NB4 (cell line): Measurements from ENCODE around the gene FBF1.

Experiments used
- DNase-seq: peaks from one replicate; pipeline ENCODE4 v3.0.0; 2010; ENCODE audit warnings: low read depth
- H3K4me3 ChIP-seq: one replicate; pipeline ENCODE4 v1.5.1; 2011; ENCODE audit warnings: mild to moderate bottlenecking, low read depth, low read length, moderate library complexity
- CTCF ChIP-seq: IDR thresholded peaks from one replicate; pipeline ENCODE4 v1.5.1; 2012; ENCODE audit warnings: low read depth, low read length
- MAX ChIP-seq: IDR thresholded peaks from 2 replicates; pipeline ENCODE4 v1.6.1; 2011; ENCODE audit warnings: low read depth, low read length
- MYC ChIP-seq: IDR thresholded peaks from 2 replicates; pipeline ENCODE4 v1.6.1; 2011; ENCODE audit warnings: low read depth, low read length
- POLR2A ChIP-seq: IDR thresholded peaks from 2 replicates; pipeline ENCODE4 v1.6.1; 2011; ENCODE audit warnings: mild to moderate bottlenecking; ENCODE audit not compliant: insufficient read length; ENCODE audit errors: extremely low read depth

Gene FBF1

GRCh38 chr17:75959051-75959838 is 18.4 kb upstream of the FBF1 start:
- no peak overlapping the region for H3K4me3 ChIP-seq
- no peak for DNase-seq
- TF ChIP-seq POLR2A: no peak

GRCh38 chr17:75950855-75951554 is 10.2 kb upstream of the FBF1 start:
- no peak overlapping the region for H3K4me3 ChIP-seq
- no peak for TF ChIP-seq MYC
- DNase-seq: no peak

GRCh38 chr17:75950421-75950820 is 9.6 kb upstream of the FBF1 start:
- TF ChIP-seq POLR2A (no peak), MAX (no peak), MYC (no peak), CTCF (no peak)
- H3K4me3 ChIP-seq: no peak overlapping the region
- no peak for DNase-seq

GRCh38 chr17:75945211-75945610 is 4.4 kb upstream of the FBF1 start:
- TF ChIP-seq MAX (no peak), CTCF (no peak), MYC (no peak), POLR2A (no peak)
- DNase-seq: no peak

GRCh38 chr17:75943491-75943890 is 2.6 kb upstream of the FBF1 start:
- DNase-seq: no peak
- no peak for TF ChIP-seq MYC
- no peak for TF ChIP-seq POLR2A
- no peak overlapping the region for H3K4me3 ChIP-seq

More at GRCh38 chr17:75945211-75945610, 4.4 kb upstream of the FBF1 start:
- no peak overlapping the region for H3K4me3 ChIP-seq

GRCh38 chr17:75942473-75942872 is 1.6 kb upstream of the FBF1 start:
- DNase-seq: no peak
- H3K4me3 ChIP-seq: no peak overlapping the region
- no peak for TF ChIP-seq POLR2A
- TF ChIP-seq CTCF: no peak
- TF ChIP-seq MAX: no peak
- no peak for TF ChIP-seq MYC

- no peak for DNase-seq
- peak overlapping the region; percentile 52 for H3K4me3 ChIP-seq
- TF ChIP-seq POLR2A (no peak), CTCF (no peak), MYC (no peak), MAX (no peak)
Measured at GRCh38 chr17:75941442-75941819, 589 bp upstream of the FBF1 start.
